ENCODE measurements around the gene PEF1. TPM values are rescaled to one million over a fixed set of nuclear protein-coding genes. Genes with fewer than 3 reads are reported as not detected.

Gene PEF1
- total RNA-seq, 4 donors from 2014 or later = 48.4 to 72.1 (median 61.9) TPM

DNA sequence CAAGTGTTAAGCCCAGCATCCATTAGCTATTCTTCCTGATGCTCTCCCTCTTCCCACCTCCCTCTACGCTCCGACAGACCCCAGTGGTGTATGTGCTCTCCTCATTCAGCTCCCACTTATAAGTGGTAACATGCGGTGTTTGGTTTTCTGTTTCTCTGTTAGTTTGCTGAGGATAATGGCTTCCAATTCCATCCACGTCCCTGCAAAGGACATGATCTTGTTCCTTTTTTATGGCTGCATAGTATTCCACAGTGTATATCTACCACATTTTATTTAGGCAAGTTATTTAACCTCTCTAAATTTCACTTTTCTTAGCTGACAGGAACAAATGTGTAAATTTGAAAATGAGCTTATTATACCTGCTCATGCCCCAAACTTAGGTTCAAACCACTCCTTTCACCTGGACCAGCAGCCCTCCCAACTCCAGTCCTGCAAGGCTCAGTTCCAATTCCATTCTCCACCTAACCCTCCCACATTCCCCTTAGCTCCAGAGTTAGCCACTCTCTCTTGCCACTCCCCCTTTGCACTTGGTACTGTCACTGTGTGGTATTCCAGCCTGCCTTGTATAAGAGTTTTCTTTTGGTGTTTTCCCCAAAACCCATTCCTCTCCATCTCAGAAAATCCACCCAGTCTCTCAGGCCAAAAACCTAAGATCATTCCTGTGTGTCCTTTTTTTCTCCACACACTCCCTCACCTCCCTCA is 1.7 kb upstream of the PEF1 start:
- Histone ChIP-seq H3K4me1 (peaks cover 10 to 21% of the 10 kb centered on the region in 2 donors), H3K9me3 (no peaks in the 10 kb centered on the region), H3K27ac (no peak overlapping the region), H3K4me3 (no peak overlapping the region), H3K36me3 (no peaks in the 10 kb centered on the region), H3K27me3 (no peaks in the 10 kb centered on the region)
- no peak for DNase-seq
- TF ChIP-seq, protein P1, sequence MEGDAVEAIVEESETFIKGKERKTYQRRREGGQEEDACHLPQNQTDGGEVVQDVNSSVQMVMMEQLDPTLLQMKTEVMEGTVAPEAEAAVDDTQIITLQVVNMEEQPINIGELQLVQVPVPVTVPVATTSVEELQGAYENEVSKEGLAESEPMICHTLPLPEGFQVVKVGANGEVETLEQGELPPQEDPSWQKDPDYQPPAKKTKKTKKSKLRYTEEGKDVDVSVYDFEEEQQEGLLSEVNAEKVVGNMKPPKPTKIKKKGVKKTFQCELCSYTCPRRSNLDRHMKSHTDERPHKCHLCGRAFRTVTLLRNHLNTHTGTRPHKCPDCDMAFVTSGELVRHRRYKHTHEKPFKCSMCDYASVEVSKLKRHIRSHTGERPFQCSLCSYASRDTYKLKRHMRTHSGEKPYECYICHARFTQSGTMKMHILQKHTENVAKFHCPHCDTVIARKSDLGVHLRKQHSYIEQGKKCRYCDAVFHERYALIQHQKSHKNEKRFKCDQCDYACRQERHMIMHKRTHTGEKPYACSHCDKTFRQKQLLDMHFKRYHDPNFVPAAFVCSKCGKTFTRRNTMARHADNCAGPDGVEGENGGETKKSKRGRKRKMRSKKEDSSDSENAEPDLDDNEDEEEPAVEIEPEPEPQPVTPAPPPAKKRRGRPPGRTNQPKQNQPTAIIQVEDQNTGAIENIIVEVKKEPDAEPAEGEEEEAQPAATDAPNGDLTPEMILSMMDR (IDR thresholded peaks at IDR 0.05) = no peak
- TF ChIP-seq POLR2A (IDR thresholded peaks at IDR 0.05) = no peak
- intact Hi-C loops (cut with DNase I; ENCODE audit: low total_unique reads) = no loop called here

DNA sequence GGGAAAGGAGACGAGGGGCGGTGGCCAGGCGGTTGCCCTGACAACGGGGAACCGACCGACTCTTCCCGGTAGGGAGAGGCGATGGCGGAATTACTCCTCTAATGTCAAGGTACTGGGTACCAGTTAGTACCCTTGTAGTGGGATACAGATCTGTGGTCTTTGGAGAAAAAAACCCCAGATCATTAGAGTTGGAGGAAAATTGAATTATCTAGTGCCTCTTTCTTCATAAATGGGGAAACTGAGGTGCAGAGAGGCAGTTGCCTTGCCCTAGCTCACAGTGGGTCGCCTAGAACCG is 545 bp upstream of the PEF1 start:
- DNase-seq = no peak
- Histone ChIP-seq H3K9me3 (no peaks in the 10 kb centered on the region), H3K36me3 (no peaks in the 10 kb centered on the region), H3K4me1 (peaks cover 10 to 21% of the 10 kb centered on the region in 2 donors), H3K27ac (peak overlapping the region; percentile 90 to 92), H3K4me3 (peak overlapping the region; percentile 82 to 87), H3K27me3 (no peaks in the 10 kb centered on the region)
- TF ChIP-seq, protein P1 (IDR thresholded peaks at IDR 0.05) = no peak
- TF ChIP-seq POLR2A (IDR thresholded peaks at IDR 0.05) = peak in 1 of 2 donors; percentile 1
- intact Hi-C loops (cut with DNase I; ENCODE audit: low total_unique reads) = no loop called here

DNA sequence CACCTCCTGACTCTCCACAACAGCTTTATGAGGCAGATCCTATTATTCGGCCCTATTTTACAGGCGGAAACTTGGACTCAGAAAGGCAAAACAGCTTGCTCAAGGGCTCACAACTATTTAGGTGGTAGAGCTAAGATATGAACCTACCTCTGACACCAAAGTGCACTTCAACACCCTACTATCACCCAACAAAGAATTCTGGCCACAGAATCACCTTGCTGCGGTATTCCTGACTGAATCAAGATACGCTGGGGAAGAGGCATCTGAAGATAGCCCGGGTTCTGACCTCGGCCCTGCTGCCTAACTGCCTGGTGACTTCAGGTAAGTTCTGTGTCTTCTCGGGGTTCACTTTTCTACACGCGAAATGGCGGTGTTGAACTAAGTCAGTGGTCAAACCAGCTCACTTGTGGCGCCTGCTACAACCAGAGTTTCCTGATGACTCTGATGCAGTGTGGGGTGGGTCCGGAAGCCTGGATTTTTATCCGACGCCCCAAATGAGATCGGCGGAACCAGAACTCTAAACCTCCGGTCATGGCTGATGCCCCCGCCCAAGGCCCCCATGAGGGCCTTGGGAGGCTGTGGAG is 608 bp downstream of the PEF1 start:
- H3K4me3 ChIP-seq = peak overlapping the region; percentile 82 to 87

DNA sequence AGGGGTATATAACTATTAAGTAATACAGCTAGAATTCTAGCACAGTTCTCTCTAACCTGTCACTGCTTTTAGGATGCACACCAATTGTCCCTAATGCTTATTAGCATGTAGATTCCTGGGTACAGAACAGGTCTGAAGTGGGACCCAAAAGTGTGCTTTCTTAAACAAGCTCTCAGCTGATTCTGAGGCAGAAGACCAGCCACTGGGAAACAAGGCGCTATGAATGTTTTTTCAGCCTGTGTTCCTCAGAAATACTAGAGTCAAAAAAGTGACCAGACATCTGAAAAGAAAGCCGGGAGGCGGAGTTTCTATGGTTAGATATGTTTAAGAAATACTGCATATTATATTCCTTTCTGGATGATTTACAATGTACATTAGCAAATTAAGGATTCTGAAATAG is 1.8 kb downstream of the PEF1 start:
- DNase-seq = no peak
- Histone ChIP-seq H3K4me3 (no peak overlapping the region), H3K9me3 (no peaks in the 10 kb centered on the region), H3K4me1 (peaks cover 10 to 21% of the 10 kb centered on the region in 2 donors), H3K36me3 (no peaks in the 10 kb centered on the region), H3K27ac (no peak overlapping the region), H3K27me3 (no peaks in the 10 kb centered on the region)
- intact Hi-C loops (cut with DNase I; ENCODE audit: low total_unique reads) = no loop called here
- TF ChIP-seq POLR2A (IDR thresholded peaks at IDR 0.05) = no peak
- TF ChIP-seq, protein P1 (IDR thresholded peaks at IDR 0.05) = no peak

More for the DNA sequence above, 608 bp downstream of the PEF1 start:
- H3K36me3 ChIP-seq = no peaks in the 10 kb centered on the region
- peaks cover 10 to 21% of the 10 kb centered on the region in 2 donors for H3K4me1 ChIP-seq
- H3K27me3 ChIP-seq = no peaks in the 10 kb centered on the region
- intact Hi-C loops (cut with DNase I; ENCODE audit: low total_unique reads) = no loop called here
- H3K27ac ChIP-seq = peak overlapping the region; percentile 90 to 92
- H3K9me3 ChIP-seq = no peaks in the 10 kb centered on the region
- no peak for DNase-seq
- no peak for TF ChIP-seq POLR2A (IDR thresholded peaks at IDR 0.05)
- TF ChIP-seq, protein P1 (IDR thresholded peaks at IDR 0.05) = no peak

DNA sequence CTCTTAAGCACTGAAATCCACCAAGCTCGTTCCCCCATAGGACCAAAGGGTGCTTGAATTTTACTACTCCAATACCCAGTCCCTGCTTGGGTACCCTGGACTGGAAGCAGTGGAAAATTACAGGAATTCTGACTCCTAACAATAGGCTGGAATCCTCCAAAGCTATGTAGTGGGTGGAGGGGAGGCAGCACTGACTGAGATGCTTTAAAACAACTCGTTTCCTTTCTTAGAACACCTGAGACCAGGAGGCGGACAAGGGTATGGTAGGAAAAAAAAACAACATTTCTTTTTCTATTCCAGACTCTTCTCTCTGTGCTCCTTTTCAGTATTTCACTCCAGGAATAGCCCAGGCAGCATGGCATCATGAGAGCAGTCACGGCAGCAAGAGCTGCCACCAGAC is 2.3 kb downstream of the PEF1 start:
- H3K27ac ChIP-seq = no peak overlapping the region
- intact Hi-C loops (cut with DNase I; ENCODE audit: low total_unique reads) = no loop called here

More for the DNA sequence above, 2.3 kb downstream of the PEF1 start:
- Histone ChIP-seq H3K36me3 (no peaks in the 10 kb centered on the region), H3K9me3 (no peaks in the 10 kb centered on the region), H3K4me3 (no peak overlapping the region), H3K4me1 (peaks cover 10 to 21% of the 10 kb centered on the region in 2 donors), H3K27me3 (no peaks in the 10 kb centered on the region)
- TF ChIP-seq, protein P1 (IDR thresholded peaks at IDR 0.05) = no peak
- no peak for TF ChIP-seq POLR2A (IDR thresholded peaks at IDR 0.05)
- no peak for DNase-seq
